ENCODE measurements around the gene SSU72. TPM values are rescaled to one million over a fixed set of nuclear protein-coding genes. Genes with fewer than 3 reads are reported as not detected.
A peak's percentile ranks its signal among the peaks of the same experiment; 100 is the strongest.
"Not testable (repeated sequence)": the region's sequence is repeated elsewhere in the genome, so short reads cannot be mapped to it uniquely, and the experiment has no call there.

SSU72 gene
- total RNA-seq, 1 donor from 2014 or later = 117 TPM

GRCh38 chr1:1531947-1532346, 42.7 kb downstream of the SSU72 start:
- no peak for DNase-seq (ENCODE audit: extremely low spot score, unreplicated experiment)
- TF ChIP-seq, protein P1, sequence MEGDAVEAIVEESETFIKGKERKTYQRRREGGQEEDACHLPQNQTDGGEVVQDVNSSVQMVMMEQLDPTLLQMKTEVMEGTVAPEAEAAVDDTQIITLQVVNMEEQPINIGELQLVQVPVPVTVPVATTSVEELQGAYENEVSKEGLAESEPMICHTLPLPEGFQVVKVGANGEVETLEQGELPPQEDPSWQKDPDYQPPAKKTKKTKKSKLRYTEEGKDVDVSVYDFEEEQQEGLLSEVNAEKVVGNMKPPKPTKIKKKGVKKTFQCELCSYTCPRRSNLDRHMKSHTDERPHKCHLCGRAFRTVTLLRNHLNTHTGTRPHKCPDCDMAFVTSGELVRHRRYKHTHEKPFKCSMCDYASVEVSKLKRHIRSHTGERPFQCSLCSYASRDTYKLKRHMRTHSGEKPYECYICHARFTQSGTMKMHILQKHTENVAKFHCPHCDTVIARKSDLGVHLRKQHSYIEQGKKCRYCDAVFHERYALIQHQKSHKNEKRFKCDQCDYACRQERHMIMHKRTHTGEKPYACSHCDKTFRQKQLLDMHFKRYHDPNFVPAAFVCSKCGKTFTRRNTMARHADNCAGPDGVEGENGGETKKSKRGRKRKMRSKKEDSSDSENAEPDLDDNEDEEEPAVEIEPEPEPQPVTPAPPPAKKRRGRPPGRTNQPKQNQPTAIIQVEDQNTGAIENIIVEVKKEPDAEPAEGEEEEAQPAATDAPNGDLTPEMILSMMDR (IDR thresholded peaks at IDR 0.05) = no peak
- no peaks in the 10 kb centered on the region for H3K4me1 Mint-ChIP-seq (ENCODE audit: unreplicated experiment)
- peaks cover 4% of the 10 kb centered on the region for H3K9me3 Mint-ChIP-seq (ENCODE audit: unreplicated experiment)
- no peak overlapping the region for H3K27ac Mint-ChIP-seq (ENCODE audit: unreplicated experiment)
- no peak overlapping the region for H3K4me3 Mint-ChIP-seq (ENCODE audit: unreplicated experiment)
- peaks cover 14% of the 10 kb centered on the region for H3K36me3 Mint-ChIP-seq (ENCODE audit: unreplicated experiment)
- no peaks in the 10 kb centered on the region for H3K27me3 Mint-ChIP-seq (ENCODE audit: unreplicated experiment)

GRCh38 chr1:1529936-1530335, 44.7 kb downstream of the SSU72 start:
- Mint-ChIP-seq H3K27ac (ENCODE audit: unreplicated experiment) (no peak overlapping the region), H3K4me1 (ENCODE audit: unreplicated experiment) (no peaks in the 10 kb centered on the region), H3K36me3 (ENCODE audit: unreplicated experiment) (peaks cover 14% of the 10 kb centered on the region), H3K9me3 (ENCODE audit: unreplicated experiment) (peaks cover 4% of the 10 kb centered on the region), H3K27me3 (ENCODE audit: unreplicated experiment) (no peaks in the 10 kb centered on the region), H3K4me3 (ENCODE audit: unreplicated experiment) (no peak overlapping the region)
- DNase-seq (ENCODE audit: extremely low spot score, unreplicated experiment) = no peak
- TF ChIP-seq, protein P1 (IDR thresholded peaks at IDR 0.05) = no peak

GRCh38 chr1:1529321-1529720, 45.3 kb downstream of the SSU72 start:
- DNase-seq (ENCODE audit: extremely low spot score, unreplicated experiment) = no peak
- peaks cover 14% of the 10 kb centered on the region for H3K36me3 Mint-ChIP-seq (ENCODE audit: unreplicated experiment)
- no peaks in the 10 kb centered on the region for H3K4me1 Mint-ChIP-seq (ENCODE audit: unreplicated experiment)
- H3K9me3 Mint-ChIP-seq (ENCODE audit: unreplicated experiment) = peaks cover 4% of the 10 kb centered on the region
- H3K27me3 Mint-ChIP-seq (ENCODE audit: unreplicated experiment) = no peaks in the 10 kb centered on the region
- TF ChIP-seq, protein P1 (IDR thresholded peaks at IDR 0.05) = no peak
- no peak overlapping the region for H3K4me3 Mint-ChIP-seq (ENCODE audit: unreplicated experiment)
- H3K27ac Mint-ChIP-seq (ENCODE audit: unreplicated experiment) = no peak overlapping the region

GRCh38 chr1:1528301-1529267, 46.1 kb downstream of the SSU72 start:
- peaks cover 4% of the 10 kb centered on the region for H3K9me3 Mint-ChIP-seq (ENCODE audit: unreplicated experiment)
- no peaks in the 10 kb centered on the region for H3K27me3 Mint-ChIP-seq (ENCODE audit: unreplicated experiment)
- TF ChIP-seq, protein P1 (IDR thresholded peaks at IDR 0.05) = no peak
- H3K4me1 Mint-ChIP-seq (ENCODE audit: unreplicated experiment) = no peaks in the 10 kb centered on the region
- peaks cover 14% of the 10 kb centered on the region for H3K36me3 Mint-ChIP-seq (ENCODE audit: unreplicated experiment)
- H3K27ac Mint-ChIP-seq (ENCODE audit: unreplicated experiment) = no peak overlapping the region
- DNase-seq (ENCODE audit: extremely low spot score, unreplicated experiment) = peak; percentile 84
- no peak overlapping the region for H3K4me3 Mint-ChIP-seq (ENCODE audit: unreplicated experiment)

DNA sequence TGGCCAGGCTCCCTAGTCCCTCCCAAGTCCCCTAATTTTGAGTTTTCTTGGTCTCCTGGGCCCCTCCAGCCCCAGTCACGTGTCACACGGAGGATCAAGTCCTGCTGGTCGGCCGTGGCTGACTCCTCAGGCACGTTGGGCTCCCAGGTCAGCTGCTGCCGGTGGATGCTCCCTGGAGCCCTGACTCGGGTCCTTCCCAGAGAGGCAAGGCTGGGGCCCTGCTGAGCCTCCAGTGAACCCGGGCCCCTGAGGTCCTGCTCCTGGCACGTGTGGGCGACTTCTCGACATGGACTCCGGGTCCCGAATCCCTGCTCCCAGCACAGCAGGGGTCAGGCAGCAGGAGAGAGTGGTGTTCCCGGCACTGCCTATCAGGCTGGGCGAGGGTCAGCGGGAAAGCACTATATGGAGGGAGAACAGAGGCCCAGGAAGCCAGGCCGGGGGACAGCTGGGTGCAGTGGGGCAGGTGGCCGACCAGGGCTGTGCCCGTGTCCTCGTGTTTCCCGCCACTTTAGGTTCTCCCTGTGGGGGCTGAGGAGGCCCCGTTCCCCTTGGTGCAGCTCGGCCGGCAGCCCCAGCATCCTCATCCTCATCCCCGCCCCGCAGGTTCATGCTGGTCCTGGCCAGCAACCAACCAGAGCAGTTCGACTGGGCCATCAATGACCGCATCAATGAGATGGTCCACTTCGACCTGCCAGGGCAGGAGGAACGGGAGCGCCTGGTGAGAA, 47.4 kb downstream of the SSU72 start:
- no peaks in the 10 kb centered on the region for H3K4me1 Mint-ChIP-seq (ENCODE audit: unreplicated experiment)

GRCh38 chr1:1526476-1526875, 48.2 kb downstream of the SSU72 start:
- not testable (repeated sequence) for H3K27ac Mint-ChIP-seq (ENCODE audit: unreplicated experiment); H3K9me3 Mint-ChIP-seq (ENCODE audit: unreplicated experiment); H3K36me3 Mint-ChIP-seq (ENCODE audit: unreplicated experiment); DNase-seq (ENCODE audit: extremely low spot score, unreplicated experiment); H3K4me3 Mint-ChIP-seq (ENCODE audit: unreplicated experiment); H3K4me1 Mint-ChIP-seq (ENCODE audit: unreplicated experiment); H3K27me3 Mint-ChIP-seq (ENCODE audit: unreplicated experiment)

More for the DNA sequence above, 47.4 kb downstream of the SSU72 start:
- TF ChIP-seq, protein P1 (IDR thresholded peaks at IDR 0.05) = no peak
- Mint-ChIP-seq H3K9me3 (ENCODE audit: unreplicated experiment) (peaks cover 4% of the 10 kb centered on the region), H3K4me3 (ENCODE audit: unreplicated experiment) (no peak overlapping the region), H3K27ac (ENCODE audit: unreplicated experiment) (no peak overlapping the region), H3K27me3 (ENCODE audit: unreplicated experiment) (no peaks in the 10 kb centered on the region), H3K36me3 (ENCODE audit: unreplicated experiment) (peaks cover 13% of the 10 kb centered on the region)
- DNase-seq (ENCODE audit: extremely low spot score, unreplicated experiment) = no peak

DNA sequence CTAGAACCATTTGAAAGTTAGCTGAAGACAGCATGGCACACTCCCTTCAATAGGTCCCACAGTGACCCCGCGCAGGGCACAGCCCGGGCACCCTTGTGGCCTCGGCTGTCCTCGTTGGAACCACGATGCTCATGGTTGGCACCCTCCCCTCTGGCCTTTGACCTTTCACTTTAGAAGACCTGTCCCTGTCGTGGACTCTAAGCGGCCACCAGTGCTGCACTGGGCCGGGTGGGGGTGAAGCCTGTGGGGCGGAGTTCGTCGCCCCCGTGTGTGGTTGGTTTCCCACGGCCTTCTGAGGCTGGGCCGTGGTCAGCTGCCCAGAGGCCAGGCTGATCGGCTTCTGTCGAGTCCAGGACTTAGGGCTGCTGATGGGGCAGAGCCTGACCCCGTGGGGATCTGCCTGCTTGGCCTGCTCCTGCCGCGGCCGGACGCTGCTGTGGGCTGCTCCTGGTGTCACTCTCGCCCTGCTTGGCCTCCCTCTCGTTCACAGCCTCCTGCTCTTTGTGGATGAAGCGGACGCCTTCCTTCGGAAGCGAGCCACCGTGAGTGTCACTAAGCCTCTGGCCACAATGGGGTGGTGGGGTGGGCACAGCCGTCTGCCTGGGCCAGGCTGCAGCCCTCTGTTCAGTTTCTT, 49.8 kb downstream of the SSU72 start:
- H3K36me3 Mint-ChIP-seq (ENCODE audit: unreplicated experiment); H3K27ac Mint-ChIP-seq (ENCODE audit: unreplicated experiment); DNase-seq (ENCODE audit: extremely low spot score, unreplicated experiment); H3K4me3 Mint-ChIP-seq (ENCODE audit: unreplicated experiment); H3K27me3 Mint-ChIP-seq (ENCODE audit: unreplicated experiment); H3K4me1 Mint-ChIP-seq (ENCODE audit: unreplicated experiment); H3K9me3 Mint-ChIP-seq (ENCODE audit: unreplicated experiment): not testable (repeated sequence)
